ENCODE measurements around the gene PRKAB1. TPM values are rescaled to one million over a fixed set of nuclear protein-coding genes. Genes with fewer than 3 reads are reported as not detected.
A peak's percentile ranks its signal among the peaks of the same experiment; 100 is the strongest.
"Not testable (repeated sequence)": the region's sequence is repeated elsewhere in the genome, so short reads cannot be mapped to it uniquely, and the experiment has no call there.

The PRKAB1 gene
- total RNA-seq, 1 donor from 2014 or later = 20.6 TPM

GRCh38 chr12:119683816-119684215 lies 15.9 kb downstream of the PRKAB1 start:
- no peak for DNase-seq (ENCODE audit: low read depth in 2 of 2)

DNA sequence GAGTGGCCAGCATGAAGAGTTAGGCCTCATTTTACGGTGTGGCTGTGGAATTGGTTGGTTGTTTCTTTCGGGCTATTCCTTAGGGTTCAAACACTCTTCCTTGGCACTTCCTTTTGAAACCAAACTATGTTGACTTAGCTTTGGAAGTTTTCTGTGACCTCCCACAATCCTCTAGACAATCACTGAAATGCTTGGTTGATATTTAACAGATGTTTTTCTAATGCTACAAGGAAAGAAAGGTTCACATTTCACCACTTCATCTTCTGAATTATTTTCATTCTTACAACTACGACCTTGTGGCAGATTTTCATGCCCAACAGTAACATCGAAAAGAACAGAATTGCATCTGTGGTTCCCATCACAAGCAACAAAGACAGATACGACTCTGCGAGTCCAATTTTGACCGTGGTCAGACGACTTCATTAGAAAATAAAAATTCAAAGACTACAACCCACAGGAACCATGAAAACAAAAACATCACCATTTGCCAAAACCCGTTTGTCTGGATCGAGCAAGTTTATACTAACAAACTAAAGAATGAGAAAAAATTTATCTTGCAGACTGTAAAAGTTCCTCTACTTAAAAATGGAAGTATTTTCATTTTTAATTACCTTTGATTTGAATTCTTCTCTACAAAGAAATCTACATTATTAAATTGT lies 16.9 kb downstream of the PRKAB1 start:
- no peak for DNase-seq (ENCODE audit: low read depth in 2 of 2)

GRCh38 chr12:119685375-119685774 lies 17.4 kb downstream of the PRKAB1 start:
- peak in 1 of 2 donors; percentile 23 for DNase-seq (ENCODE audit: low read depth in 2 of 2)

DNA sequence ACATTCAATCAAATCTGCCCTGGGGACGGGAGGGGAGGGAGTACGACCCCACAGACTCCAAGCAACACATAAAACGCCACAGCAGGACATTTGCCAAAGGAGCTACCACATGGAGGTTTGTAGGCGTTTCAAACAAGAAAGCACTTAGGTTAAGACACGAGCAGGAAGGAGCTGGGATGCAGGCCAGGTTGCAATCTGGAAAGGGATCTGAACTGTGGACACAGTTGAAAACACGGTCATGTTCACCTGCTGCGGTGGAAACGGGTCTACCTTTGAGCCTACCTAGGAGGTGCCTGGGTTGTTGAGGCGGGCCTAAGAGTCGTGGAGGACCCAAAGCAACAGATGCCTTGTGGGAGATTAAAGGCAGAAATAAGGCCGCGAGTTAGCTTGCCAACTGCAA lies 18.4 kb downstream of the PRKAB1 start:
- no peak for DNase-seq (ENCODE audit: low read depth in 2 of 2)

GRCh38 chr12:119686776-119687175 lies 18.8 kb downstream of the PRKAB1 start:
- DNase-seq (ENCODE audit: low read depth in 2 of 2) = no peak

GRCh38 chr12:119687406-119687805 lies 19.5 kb downstream of the PRKAB1 start:
- DNase-seq (ENCODE audit: low read depth in 2 of 2) = peak in 1 of 2 donors; percentile 29

GRCh38 chr12:119687879-119688278 lies 19.9 kb downstream of the PRKAB1 start:
- DNase-seq (ENCODE audit: low read depth in 2 of 2) = no peak

GRCh38 chr12:119689935-119690500 lies 22.1 kb downstream of the PRKAB1 start:
- DNase-seq (ENCODE audit: low read depth in 2 of 2) = no peak

DNA sequence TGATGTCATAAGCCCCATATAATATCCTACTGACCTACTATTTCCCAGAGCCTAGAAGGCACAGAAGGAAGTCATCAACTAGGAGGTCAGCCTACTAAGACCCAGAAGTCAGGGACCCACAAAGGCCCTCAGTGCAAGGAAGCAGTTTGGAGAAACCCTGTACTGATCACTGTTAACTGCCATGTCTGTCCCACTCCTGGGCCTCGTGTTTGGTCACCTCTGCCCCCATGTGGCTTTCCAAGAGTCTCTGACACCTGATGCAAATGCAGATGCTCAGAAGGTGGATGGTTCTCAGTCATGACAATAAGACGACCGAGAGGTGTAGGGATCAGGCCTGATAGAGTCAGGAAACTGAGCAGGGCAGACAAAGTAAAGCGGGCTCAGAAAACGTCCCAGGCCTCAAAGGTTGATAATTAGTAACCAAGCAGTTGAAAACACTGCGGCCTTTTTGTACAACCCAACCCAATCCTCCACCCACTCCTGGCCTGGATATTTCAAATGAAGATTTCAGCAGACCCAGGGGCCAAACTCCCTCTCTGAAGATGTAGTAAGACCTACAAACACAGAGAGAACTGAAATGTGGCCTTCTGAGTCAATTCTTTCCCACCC lies 23.4 kb downstream of the PRKAB1 start:
- DNase-seq (ENCODE audit: low read depth in 2 of 2) = no peak

- DNase-seq (ENCODE audit: low read depth in 2 of 2) = peak; percentile 53 to 91
These were observed 24.5 kb downstream of the PRKAB1 start for GRCh38 chr12:119692410-119692809.

- DNase-seq (ENCODE audit: low read depth in 2 of 2) = peak; percentile 31 to 96
These were observed 25.1 kb downstream of the PRKAB1 start for GRCh38 chr12:119692997-119693396.

DNA sequence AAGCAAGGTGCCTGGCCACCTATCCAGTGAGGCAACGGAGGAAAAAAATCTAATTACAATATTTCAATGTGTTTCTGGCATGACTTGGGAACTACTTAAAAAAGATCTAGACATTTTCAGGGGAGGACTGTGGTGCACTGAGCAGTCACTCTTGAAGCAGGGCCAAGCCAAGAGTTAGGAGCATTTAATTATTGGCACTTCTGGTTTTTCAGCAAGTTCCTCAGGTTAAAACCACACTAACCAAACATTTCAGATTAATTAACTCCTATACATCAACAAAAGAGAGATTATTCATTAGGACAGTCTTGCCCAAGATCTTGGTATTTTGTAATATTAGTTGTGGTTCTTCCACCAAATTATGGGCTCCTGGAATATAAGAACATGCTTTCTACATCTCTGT lies 25.6 kb downstream of the PRKAB1 start:
- DNase-seq (ENCODE audit: low read depth in 2 of 2) = no peak

- DNase-seq (ENCODE audit: low read depth in 2 of 2) = no peak
These were observed 26.2 kb downstream of the PRKAB1 start for GRCh38 chr12:119694111-119694510.

- peak; percentile 25 to 35 for DNase-seq (ENCODE audit: low read depth in 2 of 2)
These were observed 27.1 kb downstream of the PRKAB1 start for GRCh38 chr12:119695034-119695433.

- no peak for DNase-seq (ENCODE audit: low read depth in 2 of 2)
These were observed 29.0 kb downstream of the PRKAB1 start for GRCh38 chr12:119696943-119697342.

GRCh38 chr12:119699199-119699760 lies 31.3 kb downstream of the PRKAB1 start:
- DNase-seq (ENCODE audit: low read depth in 2 of 2) = no peak

DNA sequence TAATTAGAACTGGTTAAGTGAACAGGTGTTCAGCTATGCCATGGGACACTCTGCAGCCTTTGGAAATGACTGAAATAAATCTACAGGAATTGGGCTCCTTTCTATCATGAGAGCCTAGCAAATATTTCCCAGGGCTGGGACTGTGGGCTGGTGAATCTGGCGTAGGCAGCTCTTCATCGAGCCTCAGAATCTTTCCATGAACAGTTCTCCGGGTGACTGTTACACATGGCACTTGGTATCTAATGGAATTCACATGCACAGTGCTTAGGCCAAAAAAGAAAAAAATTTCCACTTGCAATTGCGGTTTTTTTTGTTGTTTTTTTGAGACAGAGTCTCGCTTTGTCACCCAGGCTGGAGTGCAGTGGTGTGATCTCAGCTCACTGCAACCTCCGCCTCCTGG lies 32.1 kb downstream of the PRKAB1 start:
- DNase-seq (ENCODE audit: low read depth in 2 of 2) = peak in 1 of 2 donors; percentile 27

GRCh38 chr12:119704065-119704747 lies 36.3 kb downstream of the PRKAB1 start:
- peak; percentile 64 to 78 for DNase-seq (ENCODE audit: low read depth in 2 of 2)

GRCh38 chr12:119705182-119705581 lies 37.2 kb downstream of the PRKAB1 start:
- DNase-seq (ENCODE audit: low read depth in 2 of 2) = no peak

GRCh38 chr12:119706427-119706826 lies 38.5 kb downstream of the PRKAB1 start:
- DNase-seq (ENCODE audit: low read depth in 2 of 2) = not testable (repeated sequence)

- DNase-seq (ENCODE audit: low read depth in 2 of 2) = no peak
These were observed 42.5 kb downstream of the PRKAB1 start for GRCh38 chr12:119710374-119710964.
